Skin epidermis (tissue), 12 donors: Measurements from ENCODE around the gene HRH2.
"Not testable (repeated sequence)": the region's sequence is repeated elsewhere in the genome, so short reads cannot be mapped to it uniquely, and the experiment has no call there.

ENCODE experiments used
- H3K27ac ChIP-seq, 21 experiments: fragments of 200-600 bp; sonication (generic) in 11 of 21; one replicate each; pipeline ENCODE4 v1.5.0; 2020; ENCODE audit warnings: mild to moderate bottlenecking in 3 of 21, inconsistent platforms in 2 of 21, moderate library complexity in 2 of 21
- H3K4me3 ChIP-seq, 7 experiments: fragments of 200-600 bp; sonication (generic) in 2 of 7; one replicate each; pipeline ENCODE4 v1.5.0; 2020; ENCODE audit warnings: inconsistent platforms in 2 of 7, mild to moderate bottlenecking in 2 of 7, moderate library complexity in 1 of 7

Gene HRH2

DNA sequence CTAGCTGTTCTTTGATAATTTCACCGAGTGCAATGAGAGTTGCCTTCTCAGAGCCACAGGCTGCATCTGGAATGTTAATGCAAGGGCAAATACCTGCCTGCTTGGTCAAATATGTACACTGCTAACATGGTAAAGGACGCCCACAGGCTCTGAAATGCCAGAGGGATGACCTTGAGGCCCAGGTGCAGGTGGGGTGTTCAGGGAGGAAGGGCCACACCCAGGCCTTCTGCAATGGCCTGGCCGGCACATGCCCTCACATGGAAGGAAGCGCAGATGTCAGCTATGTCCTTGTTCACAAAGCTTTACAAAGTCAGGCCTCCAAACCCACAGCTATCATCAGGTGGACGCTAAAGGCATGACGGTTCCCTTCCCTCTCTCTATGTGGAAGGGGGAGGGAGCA lies 48.6 kb downstream of the HRH2 start:
- no peak overlapping the region for H3K27ac ChIP-seq
- H3K4me3 ChIP-seq: no peak overlapping the region

DNA sequence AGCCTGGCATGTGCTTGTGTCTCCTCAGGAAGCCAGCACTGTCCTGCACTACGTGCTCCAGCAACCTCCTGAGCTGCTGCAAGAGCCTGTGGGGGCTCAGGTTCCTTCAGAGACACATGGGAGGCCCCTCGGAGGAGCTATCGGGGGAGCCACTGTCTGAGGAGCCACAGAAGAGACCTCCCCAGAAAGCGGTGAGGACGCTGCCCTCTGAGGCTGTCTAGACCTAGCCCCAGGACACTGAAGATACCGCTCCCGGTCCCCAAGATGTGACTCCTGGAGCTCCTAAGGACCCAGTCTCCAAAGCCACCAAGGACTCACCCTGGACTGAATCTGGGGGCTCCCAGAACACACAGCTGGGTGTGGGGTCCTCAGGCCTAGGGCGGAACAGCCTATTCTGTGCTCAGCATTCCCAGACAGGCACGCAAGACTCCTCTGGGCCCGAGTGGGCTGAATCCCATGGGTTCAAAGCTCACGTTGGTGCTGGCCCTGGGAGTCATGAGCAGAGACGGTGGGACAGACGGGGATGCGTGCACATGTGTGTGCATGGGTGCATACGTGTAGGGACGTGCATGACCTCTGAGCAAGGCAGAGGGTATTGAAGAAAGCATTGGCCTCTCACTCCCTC lies 50.0 kb downstream of the HRH2 start:
- Histone ChIP-seq H3K4me3 (no peak overlapping the region), H3K27ac (no peak overlapping the region)

DNA sequence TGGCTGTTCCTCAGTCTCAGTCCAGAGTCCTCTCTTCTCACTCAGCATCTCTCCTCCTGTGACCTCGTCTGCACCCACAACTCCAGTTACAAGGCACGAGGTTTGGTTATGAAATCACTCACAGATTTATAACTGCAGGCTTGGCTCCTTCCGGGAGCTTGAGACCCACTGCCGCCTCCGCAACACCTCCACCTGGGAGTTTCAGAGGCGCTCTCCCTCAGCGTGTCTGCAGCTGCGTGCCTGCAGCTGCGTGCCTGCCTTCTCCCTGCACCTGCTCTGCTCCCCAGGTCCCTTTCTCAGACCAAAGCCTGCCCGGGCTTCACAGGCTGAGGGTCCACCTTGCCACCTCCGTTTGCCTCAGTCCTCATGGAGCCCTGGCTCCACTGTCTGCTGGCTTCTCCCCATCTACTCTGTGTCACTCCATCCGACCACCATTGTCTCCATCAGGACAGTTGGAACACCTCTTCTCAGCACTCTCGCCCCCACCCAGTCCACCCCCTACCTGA lies 51.5 kb downstream of the HRH2 start:
- no peak overlapping the region for H3K27ac ChIP-seq

DNA sequence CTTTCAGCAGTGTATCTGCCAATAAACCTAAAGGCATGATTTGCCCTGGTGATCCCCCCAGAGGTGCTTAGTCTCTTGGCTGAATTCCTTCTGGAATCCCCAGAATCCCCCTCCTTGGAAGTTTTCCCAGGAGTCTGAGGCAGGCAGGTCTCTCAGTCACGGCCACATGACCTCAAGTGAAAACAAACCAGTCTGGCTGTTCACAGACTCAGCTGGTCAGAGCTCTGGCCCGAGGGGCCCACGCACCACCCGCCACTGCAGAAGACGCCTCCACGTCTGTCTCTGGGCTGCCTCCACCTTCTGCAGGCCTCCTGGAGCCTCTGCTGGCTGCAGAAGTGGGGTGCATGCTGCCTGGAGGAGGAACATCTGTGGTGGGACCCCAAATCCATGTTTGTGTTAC lies 52.5 kb downstream of the HRH2 start:
- no peak overlapping the region for H3K27ac ChIP-seq
- no peak overlapping the region for H3K4me3 ChIP-seq

More for the DNA sequence above, 51.5 kb downstream of the HRH2 start:
- H3K4me3 ChIP-seq: no peak overlapping the region

DNA sequence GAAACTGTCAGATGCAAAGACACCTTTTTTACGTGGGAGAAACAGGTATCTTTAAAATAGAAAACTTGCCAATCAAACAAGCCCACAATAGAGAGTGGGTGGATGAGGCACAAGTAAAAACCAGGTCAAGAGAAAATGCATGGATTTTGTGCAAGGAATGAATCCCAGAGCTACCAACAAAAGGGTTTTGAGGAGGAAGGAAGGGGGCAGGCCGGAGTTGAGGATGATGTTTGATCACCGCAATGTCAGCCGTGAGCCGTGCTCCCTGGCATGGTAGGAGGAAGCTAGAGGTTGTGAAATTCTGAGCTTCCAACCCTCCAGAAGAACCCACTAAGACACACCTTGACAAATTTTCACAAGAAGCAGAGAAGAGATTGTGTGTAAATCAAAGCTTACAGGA lies 53.2 kb downstream of the HRH2 start:
- H3K27ac ChIP-seq: no peak overlapping the region
- H3K4me3 ChIP-seq: no peak overlapping the region

DNA sequence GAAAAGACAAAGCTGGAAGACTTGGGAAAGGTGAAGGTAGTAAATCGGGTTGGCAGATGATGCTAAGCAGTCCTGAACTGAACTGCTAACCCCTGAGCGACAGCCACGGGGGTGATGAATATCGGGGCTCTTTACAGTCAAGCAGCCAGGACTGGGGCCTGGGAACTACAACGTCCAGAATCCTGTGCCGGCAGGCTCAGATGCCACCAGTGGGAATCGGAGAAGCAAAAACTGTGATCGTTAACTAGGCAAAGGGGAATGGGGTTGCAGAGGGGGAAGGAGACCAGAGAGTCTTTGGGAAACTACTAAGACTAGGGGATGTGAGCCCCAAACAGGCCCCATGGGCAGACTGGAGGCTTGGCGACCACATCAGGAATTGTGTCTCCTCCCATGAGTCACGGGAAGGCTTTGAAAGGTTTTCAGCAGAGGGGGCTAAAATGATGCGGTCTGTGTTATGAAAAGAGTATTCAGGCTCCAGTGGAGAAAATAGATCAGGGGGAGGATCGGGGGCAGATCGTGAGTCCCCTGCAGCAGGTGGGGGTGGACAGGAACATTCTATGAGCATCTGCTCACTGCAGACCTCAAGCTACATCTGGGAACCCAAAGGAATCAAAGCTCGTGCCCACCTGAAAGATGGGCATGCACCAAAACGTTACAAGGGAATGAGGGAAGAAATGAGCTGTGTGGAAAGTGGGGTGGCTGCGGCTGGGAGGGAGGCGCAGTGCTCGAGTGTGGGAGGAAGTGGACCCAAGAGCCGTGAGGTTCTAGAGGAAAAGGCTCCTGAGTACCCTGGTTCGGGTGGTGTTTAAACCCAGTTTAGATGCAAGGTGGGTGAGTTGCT lies 53.8 kb downstream of the HRH2 start:
- Histone ChIP-seq H3K27ac (no peak overlapping the region), H3K4me3 (no peak overlapping the region)

DNA sequence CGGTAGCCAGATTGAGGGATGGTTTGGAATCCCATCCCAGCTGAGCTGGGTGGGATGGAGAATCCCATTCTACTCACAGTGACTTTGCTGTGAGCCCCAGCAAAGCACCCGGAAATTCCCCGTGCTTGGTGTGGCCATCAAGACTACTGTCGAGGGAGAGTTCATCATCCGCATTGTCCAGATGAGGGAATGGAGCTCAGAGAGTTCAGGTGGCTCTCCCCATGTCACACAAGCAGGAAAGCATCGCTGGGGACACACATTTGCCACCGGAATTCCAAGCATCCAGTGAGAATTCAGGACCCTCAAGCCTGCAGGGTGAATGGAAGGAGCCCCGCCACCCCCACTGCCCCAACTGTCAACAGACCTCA lies 54.4 kb downstream of the HRH2 start:
- H3K27ac ChIP-seq: no peak overlapping the region
- no peak overlapping the region for H3K4me3 ChIP-seq

DNA sequence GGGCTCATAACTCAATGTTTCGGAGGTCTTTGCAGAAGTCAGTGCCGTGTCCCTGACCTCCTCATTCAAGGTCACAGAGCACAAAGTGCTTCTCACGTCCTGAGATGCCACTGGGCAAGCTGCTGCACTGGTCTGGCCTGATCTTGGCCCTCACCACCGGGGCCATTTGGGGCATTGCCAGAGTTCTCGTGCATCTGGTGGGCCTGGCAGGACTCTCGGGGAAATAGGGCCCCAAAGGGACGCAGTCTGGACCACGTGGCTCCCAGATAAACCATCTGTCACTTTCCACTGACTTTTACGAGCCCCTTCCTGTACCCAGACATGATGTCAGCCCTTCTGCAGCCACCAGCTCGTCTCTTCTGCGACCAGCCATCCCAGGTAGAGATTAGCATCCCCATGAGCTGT lies 54.8 kb downstream of the HRH2 start:
- Histone ChIP-seq H3K27ac (no peak overlapping the region), H3K4me3 (no peak overlapping the region)

DNA sequence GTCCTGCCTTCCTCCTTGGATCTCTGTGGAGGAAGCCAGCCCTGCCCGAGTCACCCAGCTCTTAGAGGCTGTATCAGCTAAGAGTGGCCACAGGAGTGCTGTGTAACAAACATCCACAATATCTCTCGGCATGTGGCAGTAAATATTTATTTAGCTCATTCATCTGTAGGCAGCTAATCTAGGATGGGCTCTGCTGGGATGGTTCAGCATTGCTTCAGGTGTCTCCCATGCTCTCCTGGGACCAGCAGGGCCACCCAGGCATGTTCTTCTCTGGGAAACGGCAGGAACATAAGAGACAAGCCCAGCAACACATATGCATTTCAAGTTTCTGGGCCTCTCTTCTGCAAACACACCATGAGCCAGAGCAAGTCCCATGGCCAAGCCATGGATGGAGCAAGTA lies 56.1 kb downstream of the HRH2 start:
- Histone ChIP-seq H3K4me3 (no peak overlapping the region), H3K27ac (no peak overlapping the region)

DNA sequence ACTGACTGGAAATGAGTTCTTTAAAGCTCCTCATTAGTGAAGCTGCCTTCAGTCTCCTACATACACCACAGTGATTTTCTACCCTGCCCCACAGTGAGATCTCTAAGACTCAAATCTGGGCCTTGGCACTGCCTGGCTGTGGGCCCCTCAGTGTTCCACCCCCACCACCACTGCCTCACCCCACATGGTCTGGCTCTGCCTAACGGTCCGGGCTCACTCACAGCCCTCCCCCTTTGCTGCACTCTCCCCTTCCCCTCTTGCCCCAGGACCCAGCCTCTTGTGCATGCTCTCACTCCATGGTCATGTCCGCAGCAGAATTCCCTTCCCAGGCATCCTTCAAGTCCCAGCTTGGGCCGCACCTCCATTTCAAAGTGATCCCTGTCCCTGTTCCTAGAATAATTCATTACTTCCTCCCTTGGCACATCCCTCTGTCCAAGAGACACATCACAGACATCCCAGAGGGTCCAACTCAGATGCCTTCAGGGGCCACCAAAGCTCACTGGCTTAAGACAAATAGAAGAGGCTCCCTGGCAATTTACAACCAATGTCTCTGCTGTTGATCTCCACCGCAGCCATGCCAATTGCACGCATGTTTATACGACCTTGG lies 56.7 kb downstream of the HRH2 start:
- H3K27ac ChIP-seq: no peak overlapping the region
- H3K4me3 ChIP-seq: no peak overlapping the region

DNA sequence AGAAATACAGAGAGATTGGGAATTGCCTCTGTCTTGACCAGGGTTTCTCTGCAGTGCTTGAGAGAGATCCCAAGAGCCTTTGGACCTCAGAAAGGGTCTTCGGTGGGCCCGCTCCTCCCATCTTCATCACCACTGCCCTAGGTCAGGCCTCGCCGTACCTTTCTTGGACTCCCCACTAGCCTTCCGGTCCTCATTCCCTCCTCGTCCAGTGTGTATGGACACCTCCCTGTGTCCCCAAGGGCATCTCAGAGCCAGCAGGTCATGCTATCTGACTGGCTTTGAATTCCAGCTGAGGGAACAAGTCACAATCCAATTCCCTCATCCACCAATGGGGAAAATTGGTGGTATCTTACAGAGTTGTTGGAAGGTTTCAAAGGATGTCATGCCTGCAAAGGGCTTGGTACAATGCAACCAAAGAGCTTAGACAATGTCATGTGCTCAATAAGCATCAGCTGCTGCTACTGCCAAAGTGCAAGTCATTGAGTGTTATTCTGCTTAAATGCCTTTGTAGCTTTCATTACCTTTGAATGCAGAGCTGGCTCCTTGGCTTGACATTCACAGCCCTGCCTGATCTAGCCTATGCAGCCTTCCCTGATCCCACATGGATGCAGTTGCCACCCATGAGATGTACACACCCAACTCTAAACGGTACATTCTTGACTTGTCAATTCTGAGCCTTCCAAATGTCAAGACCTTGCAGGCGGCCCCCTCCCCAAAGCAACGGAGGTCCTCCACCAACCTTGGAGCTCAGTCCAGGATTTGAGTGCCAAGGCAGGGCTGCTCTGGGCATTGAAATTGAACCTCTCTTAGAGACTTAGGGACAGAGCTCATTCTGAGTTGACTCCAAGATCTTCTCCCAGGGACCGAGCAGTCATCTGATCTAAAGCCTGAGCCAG lies 58.0 kb downstream of the HRH2 start:
- Histone ChIP-seq H3K27ac (no peak overlapping the region), H3K4me3 (no peak overlapping the region)

DNA sequence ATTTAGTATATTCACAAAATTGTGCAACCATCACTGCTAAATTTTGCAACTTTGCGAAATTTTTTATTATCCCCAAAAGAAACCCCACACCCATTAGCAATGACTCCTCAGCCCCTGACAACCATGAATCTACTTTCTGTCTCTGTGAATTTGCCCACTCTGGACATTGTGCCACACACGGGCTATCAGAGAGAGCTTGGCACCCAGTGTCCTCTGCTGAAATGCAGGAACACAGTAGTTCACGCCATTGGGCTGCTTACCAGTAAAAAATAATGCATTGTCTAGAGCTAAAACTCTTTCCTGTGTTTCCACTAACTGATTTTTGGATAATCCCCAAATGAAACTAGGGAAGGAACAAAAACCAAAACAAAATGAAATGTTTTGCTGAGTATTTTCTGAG lies 60.0 kb downstream of the HRH2 start:
- Histone ChIP-seq H3K4me3 (no peak overlapping the region), H3K27ac (no peak overlapping the region)

DNA sequence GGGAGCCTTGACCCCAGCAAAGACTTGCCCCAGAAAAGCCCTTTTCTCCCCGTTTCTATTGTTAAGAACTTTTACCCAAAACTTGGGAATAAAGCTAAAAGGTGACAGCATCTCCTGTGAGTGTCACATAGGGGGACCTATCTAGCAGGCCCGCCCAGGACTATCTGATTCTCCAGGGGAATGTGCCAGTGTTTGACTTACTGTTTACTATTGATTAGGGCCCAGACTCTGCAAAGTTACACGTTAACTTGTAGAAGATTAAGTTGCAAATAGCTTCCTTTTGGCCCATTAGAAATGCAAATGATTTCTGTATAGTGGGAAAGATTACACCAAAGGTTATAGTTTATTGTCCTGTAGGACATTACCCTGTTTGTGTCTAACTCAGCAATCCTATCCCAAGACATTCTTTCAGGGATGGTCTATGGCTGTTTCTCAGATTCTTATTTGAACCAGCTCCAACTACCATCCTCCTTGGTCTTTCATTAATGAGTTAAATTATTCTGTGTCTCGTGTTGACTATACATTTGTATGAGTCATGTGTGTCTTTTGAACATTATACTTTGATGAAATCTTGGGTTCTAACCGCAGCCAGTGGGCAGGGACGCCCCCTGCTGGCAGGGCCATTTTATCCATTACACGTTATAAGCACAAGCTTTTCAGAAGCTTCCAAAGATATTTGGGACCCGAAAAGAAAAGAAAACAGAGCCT lies 60.7 kb downstream of the HRH2 start:
- no peak overlapping the region for H3K27ac ChIP-seq
- no peak overlapping the region for H3K4me3 ChIP-seq

DNA sequence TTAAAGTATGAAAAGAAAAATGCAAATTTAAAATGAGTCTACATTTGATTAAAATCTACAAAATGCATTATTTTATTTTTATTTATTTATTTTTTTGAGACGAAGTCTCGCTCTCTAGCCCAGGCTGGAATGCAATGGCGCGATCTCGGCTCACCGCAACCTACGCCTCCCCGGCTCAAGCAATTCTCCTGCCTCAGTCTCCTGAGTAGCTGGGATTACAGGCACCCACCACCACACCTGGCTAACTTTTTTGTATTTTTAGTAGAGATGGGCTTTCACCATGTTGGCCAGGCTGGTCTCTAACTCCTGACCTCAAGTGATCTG lies 61.2 kb downstream of the HRH2 start:
- not testable (repeated sequence) for H3K4me3 ChIP-seq, H3K27ac ChIP-seq

DNA sequence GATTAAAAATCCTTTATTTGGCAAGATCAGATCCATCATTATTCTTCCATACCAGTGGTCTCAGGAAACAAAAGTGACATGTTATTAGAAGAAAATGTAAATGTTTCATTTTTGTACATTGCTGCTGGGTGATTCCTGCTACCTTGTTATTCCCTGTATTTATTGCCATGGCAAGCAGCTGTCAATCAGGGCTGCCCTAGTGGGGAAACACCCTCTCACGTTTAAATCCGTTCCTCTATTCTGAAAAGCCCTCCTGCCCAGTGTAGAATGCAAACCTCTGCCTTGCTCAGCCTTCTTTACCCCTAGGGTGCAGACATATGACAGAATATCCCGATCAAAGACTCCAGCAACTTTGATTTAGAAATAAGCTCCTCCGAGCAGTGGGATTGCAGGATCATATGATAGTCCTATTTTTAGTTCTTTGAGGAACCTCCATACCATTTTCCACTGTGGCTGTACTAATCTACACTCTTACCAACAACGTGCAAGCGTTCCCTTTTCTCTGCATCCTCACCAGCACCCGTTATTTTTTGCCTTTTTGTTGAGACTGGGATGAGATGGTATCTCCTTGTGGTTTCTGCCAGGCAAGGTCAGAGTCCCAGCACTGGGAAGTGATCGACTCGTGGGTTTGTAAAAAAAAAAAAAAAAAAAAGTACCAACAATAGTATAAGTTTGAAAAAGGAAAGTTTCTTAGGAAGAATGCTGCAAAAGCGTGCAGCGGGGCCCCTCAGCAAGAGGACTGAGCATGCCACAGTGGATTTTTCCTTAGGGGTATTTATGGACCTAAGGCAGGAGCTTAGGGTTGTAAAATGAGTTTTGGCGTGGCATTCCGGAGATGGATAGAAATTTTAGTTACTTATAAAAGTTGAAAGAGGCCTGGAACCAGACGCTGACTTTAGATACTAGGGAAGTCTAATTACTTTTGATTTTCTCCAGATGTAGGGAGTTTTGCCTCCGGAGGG lies 66.7 kb downstream of the HRH2 start:
- Histone ChIP-seq H3K27ac (no peak overlapping the region), H3K4me3 (no peak overlapping the region)

DNA sequence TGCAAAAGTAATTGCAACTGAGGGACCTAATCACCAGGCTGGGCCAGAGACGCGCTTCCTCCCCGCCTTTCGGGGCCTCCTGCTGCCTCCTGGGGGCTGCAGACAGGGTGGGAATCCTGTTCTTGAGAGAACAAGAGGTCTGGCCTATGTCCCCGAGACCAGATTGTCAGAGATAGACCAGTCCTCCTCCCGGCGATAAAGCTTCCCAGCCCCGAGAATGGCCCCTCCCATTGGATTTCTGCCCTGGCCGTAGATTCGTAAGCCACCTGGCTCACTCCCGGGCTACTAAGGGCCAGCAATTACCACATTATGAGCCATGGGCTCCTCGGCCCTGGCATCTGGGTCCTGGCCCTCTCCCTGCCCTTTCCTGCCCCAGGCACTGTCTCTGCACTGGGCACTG lies 70.4 kb downstream of the HRH2 start:
- no peak overlapping the region for H3K4me3 ChIP-seq
- no peak overlapping the region for H3K27ac ChIP-seq

DNA sequence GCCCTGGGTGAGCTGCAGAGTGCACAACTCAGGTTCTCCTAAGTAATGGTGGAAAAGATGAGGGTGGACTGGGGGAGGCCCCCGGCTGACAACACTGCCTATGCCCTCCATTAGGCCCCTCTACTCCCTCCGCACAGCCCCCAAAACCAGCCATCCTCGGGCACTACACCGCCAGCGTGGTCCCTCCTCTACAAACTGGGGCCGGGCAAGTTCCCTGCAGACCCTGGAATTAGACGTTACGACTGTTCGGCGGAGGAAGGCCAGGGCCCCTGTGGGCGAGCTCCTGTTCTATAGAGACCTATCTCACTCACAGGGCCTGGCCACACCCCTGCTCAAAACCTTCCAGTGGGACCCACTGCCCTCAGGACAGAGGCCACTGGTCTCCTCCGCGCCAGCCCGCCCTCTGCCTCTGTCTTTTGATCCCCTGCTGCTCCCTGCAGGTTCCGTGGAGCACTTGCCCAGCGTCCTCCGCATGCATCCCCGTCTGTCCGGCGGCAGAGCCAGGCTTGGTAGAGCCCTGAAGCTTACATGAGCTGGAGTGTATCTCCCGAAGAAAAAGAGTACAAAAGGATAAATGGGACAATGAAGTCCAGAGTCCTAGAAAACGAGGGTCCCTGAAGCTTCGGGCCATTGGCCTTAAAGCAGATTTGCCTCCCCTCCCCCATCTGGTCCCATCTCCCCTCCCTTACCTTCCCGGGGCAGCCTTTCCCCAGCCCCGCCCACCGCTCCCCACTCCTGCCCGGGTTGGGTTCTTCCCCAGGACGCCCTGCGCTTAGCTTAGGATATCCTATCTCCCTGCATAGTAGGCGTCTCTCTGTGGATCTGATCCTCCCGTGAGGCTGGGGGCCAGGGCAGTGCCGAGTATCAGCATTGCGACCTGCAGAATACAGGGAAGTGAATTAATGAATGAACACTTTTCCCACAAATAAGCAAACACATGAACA lies 71.3 kb downstream of the HRH2 start:
- H3K27ac ChIP-seq: no peak overlapping the region
- no peak overlapping the region for H3K4me3 ChIP-seq
